ENCODE data around the gene RIT1.

Gene RIT1

DNA sequence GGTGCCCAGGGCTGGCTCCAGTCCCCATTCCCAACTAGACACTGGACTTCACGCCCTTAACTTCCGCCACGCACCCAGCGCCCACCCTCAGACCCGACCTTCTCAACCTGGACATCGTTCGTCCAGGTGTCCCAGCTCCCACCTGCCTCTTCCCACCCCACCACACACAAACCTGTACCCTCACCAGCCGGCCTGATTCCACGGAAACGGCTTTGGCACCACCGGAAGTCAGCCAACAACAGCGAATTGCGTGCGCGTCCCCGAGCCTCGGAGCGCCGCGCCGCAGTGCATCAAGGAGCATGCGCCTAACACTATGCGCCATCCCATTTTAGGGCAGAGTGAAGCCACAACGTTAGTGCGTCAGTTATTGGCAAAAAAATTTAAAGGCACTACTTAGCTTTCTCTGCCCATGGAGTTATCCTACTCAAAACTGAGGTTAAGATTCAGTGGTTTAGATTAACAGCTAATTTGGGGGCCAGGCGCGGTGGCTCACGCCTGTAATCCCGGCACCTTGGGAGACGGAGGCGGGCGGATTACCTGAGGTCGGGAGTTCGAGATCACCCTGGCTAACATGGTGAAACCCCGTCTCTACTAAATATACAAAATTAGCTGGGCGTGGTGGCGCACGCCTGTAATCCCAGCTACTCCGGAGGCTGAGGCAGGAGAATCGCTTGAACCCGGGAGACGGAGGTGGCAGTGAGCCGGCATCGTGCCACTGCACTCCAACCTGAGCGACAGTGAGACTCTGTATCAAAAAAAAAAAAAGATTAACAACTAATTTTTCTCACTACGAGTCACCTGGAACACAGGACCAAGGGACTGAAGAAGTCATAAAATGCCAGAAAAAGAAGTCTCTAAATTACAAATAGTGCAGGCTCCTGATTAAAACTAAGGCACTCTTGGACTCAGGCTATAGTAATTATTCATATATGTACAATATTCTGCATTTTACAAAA lies 53.9 kb downstream of the RIT1 start, which contains the start of gene GON4L:
GON4L (minus strand) TSS at position 240 of the 956 bp plus-strand sequence. CDS start 3,434 bp downstream, outside the sequence.
- TF ChIP-seq, protein P1, sequence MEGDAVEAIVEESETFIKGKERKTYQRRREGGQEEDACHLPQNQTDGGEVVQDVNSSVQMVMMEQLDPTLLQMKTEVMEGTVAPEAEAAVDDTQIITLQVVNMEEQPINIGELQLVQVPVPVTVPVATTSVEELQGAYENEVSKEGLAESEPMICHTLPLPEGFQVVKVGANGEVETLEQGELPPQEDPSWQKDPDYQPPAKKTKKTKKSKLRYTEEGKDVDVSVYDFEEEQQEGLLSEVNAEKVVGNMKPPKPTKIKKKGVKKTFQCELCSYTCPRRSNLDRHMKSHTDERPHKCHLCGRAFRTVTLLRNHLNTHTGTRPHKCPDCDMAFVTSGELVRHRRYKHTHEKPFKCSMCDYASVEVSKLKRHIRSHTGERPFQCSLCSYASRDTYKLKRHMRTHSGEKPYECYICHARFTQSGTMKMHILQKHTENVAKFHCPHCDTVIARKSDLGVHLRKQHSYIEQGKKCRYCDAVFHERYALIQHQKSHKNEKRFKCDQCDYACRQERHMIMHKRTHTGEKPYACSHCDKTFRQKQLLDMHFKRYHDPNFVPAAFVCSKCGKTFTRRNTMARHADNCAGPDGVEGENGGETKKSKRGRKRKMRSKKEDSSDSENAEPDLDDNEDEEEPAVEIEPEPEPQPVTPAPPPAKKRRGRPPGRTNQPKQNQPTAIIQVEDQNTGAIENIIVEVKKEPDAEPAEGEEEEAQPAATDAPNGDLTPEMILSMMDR (IDR thresholded peaks at IDR 0.05; ENCODE audit: low read depth, low read length, poor library complexity, severe bottlenecking): no peak
- no peak for TF ChIP-seq EZH2phosphoT487 (IDR thresholded peaks at IDR 0.05; ENCODE audit: borderline replicate concordance, low read length)
- Histone ChIP-seq H3K36me3 (ENCODE audit: control insufficient read depth, low read length) (peaks cover 36% of the 10 kb centered on the region), H3K4me1 (ENCODE audit: control insufficient read depth, low read length) (peaks cover 53% of the 10 kb centered on the region), H3K4me2 (ENCODE audit: low read length) (peak within 1 kb of the TSS; percentile 98), H4K20me1 (ENCODE audit: control insufficient read depth, insufficient read depth, low read depth, low read length) (no peaks in the 10 kb centered on the region; the same call in 1 of the 2 replicates), H3K4me3 (ENCODE audit: low read length) (peak within 1 kb of the TSS; percentile 93), H3K9me2 (replicated peaks; ENCODE audit: control insufficient read depth, low read length) (no peaks in the 10 kb centered on the region), H3K27ac (ENCODE audit: low read depth, low read length) (peak within 1 kb of the TSS; percentile 34), H3K27me3 (ENCODE audit: control insufficient read depth, low read length) (no peaks in the 10 kb centered on the region), H3K9me3 (ENCODE audit: control insufficient read depth, insufficient read depth, low read length) (no peaks in the 10 kb centered on the region), H3K79me2 (ENCODE audit: control insufficient read depth, low read length) (peaks cover 84% of the 10 kb centered on the region), H3F3A (ENCODE audit: control insufficient read depth, insufficient read depth) (peaks cover 19% of the 10 kb centered on the region)

DNA sequence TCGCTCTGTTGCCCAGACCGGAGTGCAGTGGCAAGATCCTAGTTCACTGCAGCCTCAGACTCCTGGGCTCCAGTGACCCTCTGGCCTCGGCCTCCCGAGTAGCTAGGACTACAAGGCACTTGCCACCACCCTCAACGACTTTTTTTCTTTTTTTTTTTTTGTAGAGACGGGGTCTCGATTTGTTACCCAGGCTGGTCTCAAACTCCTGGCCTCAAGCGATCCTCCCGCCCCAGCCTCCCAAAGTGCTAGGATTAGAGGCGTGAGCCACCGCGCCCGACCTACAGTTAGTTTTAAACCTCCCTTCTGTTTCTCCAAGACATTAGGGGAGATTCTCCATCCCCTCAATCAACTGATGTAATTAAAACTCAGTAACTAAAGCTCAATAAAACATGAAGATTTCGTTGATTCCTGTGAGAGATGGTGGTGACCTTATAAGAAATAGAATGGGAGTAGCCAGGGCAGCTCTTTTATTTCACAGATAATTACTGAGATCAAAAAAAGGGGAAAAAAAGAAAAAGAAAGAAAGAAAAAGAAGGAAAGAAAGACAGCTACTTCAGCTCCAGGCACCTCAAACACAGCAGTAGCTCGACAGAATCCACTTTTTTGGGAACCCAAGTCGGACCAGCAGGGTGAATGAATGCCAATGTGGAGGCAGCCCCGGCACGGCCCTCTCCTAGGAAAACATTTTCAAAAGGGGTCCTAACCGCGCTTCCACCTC lies 54.7 kb downstream of the RIT1 start:
- TF ChIP-seq, protein P1 (IDR thresholded peaks at IDR 0.05; ENCODE audit: low read depth, low read length, poor library complexity, severe bottlenecking): no peak
- TF ChIP-seq EZH2phosphoT487 (IDR thresholded peaks at IDR 0.05; ENCODE audit: borderline replicate concordance, low read length): no peak
- H3K27ac ChIP-seq (ENCODE audit: low read depth, low read length): peak overlapping the region; percentile 34
- no peaks in the 10 kb centered on the region for H3K9me2 ChIP-seq (replicated peaks; ENCODE audit: control insufficient read depth, low read length)
- H3K4me1 ChIP-seq (ENCODE audit: control insufficient read depth, low read length): peaks cover 52% of the 10 kb centered on the region
- peaks cover 43% of the 10 kb centered on the region for H3K36me3 ChIP-seq (ENCODE audit: control insufficient read depth, low read length)
- no peaks in the 10 kb centered on the region for H3K27me3 ChIP-seq (ENCODE audit: control insufficient read depth, low read length)
- H3K9me3 ChIP-seq (ENCODE audit: control insufficient read depth, insufficient read depth, low read length): no peaks in the 10 kb centered on the region
- peaks cover 84% of the 10 kb centered on the region for H3K79me2 ChIP-seq (ENCODE audit: control insufficient read depth, low read length)
- H3F3A ChIP-seq (ENCODE audit: control insufficient read depth, insufficient read depth): peaks cover 19% of the 10 kb centered on the region
- peak overlapping the region; percentile 98 for H3K4me2 ChIP-seq (ENCODE audit: low read length)
- no peaks in the 10 kb centered on the region; the same call in 1 of the 2 replicates for H4K20me1 ChIP-seq (ENCODE audit: control insufficient read depth, insufficient read depth, low read depth, low read length)
- peak overlapping the region; percentile 93 for H3K4me3 ChIP-seq (ENCODE audit: low read length)

DNA sequence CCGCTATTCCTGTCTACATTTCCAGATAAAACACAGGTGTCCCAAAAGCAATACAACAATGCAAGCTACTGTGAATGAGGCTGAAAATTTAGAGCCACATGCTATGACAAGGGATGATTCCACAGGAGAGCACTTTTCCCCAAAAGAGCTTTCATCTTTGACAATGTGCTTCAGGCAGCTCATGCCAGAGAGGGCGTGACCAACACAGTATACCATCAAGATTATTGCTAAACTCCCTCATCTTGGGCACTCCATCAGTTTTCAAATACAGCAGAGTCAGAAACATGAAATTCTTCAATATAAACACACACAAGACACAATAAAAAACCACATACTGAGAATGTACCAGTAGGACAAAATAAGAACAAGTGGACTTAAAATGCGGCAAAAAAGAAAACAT lies 60.8 kb downstream of the RIT1 start:
- Histone ChIP-seq H4K20me1 (ENCODE audit: control insufficient read depth, insufficient read depth, low read depth, low read length) (peaks cover 6% of the 10 kb centered on the region), H3K27ac (ENCODE audit: low read depth, low read length) (no peak overlapping the region), H3F3A (ENCODE audit: control insufficient read depth, insufficient read depth) (no peaks in the 10 kb centered on the region; the same call in 1 of the 2 replicates), H3K79me2 (ENCODE audit: control insufficient read depth, low read length) (peaks cover 98% of the 10 kb centered on the region), H3K9me2 (replicated peaks; ENCODE audit: control insufficient read depth, low read length) (no peaks in the 10 kb centered on the region), H3K36me3 (ENCODE audit: control insufficient read depth, low read length) (peaks cover 78% of the 10 kb centered on the region), H3K4me1 (ENCODE audit: control insufficient read depth, low read length) (peaks cover 28% of the 10 kb centered on the region), H3K4me3 (ENCODE audit: low read length) (no peak overlapping the region), H3K4me2 (ENCODE audit: low read length) (peak overlapping the region; percentile 30; the same call in 1 of the 2 replicates), H3K9me3 (ENCODE audit: control insufficient read depth, insufficient read depth, low read length) (no peaks in the 10 kb centered on the region), H3K27me3 (ENCODE audit: control insufficient read depth, low read length) (no peaks in the 10 kb centered on the region)
- no peak for TF ChIP-seq EZH2phosphoT487 (IDR thresholded peaks at IDR 0.05; ENCODE audit: borderline replicate concordance, low read length)
- TF ChIP-seq, protein P1 (IDR thresholded peaks at IDR 0.05; ENCODE audit: low read depth, low read length, poor library complexity, severe bottlenecking): no peak

All from DOHH2 (cell line).